AG04450 (cell line): ENCODE data around the gene AK8. TPM values are rescaled to one million over a fixed set of nuclear protein-coding genes. Genes with fewer than 3 reads are reported as not detected.

ENCODE experiments used
- CTCF ChIA-PET: fragments of 300-600, 350-600 bp; formaldehyde crosslinking; extraction: SDS; loops from one replicate; lab custom pipeline; 2022; ENCODE audit warnings: antibody characterized with exemption, inconsistent platforms; lab: Charles Lee
- POLR2A ChIA-PET: fragments of 350-600 bp; formaldehyde crosslinking; extraction: SDS; loops from one replicate; lab custom pipeline; 2021; ENCODE audit warnings: antibody characterized with exemption, inconsistent platforms; lab: Yijun Ruan, JAX
- DNase-seq: peaks from one replicate; pipeline ENCODE4 v3.0.0-alpha.2; 2011; ENCODE audit warnings: low read depth, low spot score
- H3K27ac ChIP-seq: one replicate; pipeline ENCODE4 v1.5.1; 2012; ENCODE audit warnings: low read depth, low read length, control low read depth
- H3K27me3 ChIP-seq: one replicate; pipeline ENCODE4 v1.6.0; 2012; ENCODE audit warnings: low read length; ENCODE audit not compliant: control insufficient read depth, insufficient read depth
- H3K4me3 ChIP-seq: 2 replicates; pipeline ENCODE4 v1.5.1; 2011; ENCODE audit warnings: mild to moderate bottlenecking, low read depth, low read length, control low read depth
- H3K9me3 ChIP-seq: 2 replicates; pipeline ENCODE4 v1.5.1; 2012; ENCODE audit warnings: low read length; ENCODE audit not compliant: control insufficient read depth, insufficient read depth
- polyA plus RNA-seq: library from polyadenylated mRNA; depleted of rRNA; stranded (reverse); fragments of >200 nt; gene quantifications from 2 replicates; pipeline ENCODE4 v1.2.3, GENCODE V29; 2011
- TF ChIP-seq, protein P1 (sequence below): IDR thresholded peaks from 2 replicates; pipeline ENCODE4 v1.5.1; 2011; ENCODE audit warnings: low read depth, low read length, control low read depth, inconsistent platforms

Gene AK8
- polyA plus RNA-seq, 1 experiment: 0.14 TPM

DNA sequence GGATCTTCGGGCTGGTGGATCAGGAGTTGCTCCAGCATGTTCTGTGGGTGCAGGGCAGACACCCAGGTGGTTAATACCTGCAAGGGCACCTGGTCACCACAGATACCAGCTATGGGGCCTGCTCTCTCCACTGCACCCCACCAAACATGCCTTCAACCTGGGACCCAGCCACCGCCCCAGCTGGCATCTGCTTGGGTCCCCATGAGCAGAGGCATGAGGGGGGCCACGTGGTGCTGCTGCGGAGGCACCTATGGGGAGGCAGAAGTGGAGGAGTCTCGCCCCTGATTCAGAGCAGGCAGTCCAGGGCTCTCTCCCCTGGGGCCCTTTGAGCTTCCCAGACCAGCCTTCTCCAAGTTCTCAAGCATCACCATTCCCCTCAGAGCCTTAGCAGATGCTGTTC, 2.9 kb downstream of the AK8 start:
- Histone ChIP-seq H3K9me3 (no peaks in the 10 kb centered on the region; the same call in 1 of the 2 replicates), H3K27ac (no peak overlapping the region), H3K27me3 (peaks cover 15% of the 10 kb centered on the region), H3K4me3 (no peak overlapping the region)
- ChIA-PET CTCF (no interaction called here), POLR2A (no interaction called here)
- TF ChIP-seq, protein P1, sequence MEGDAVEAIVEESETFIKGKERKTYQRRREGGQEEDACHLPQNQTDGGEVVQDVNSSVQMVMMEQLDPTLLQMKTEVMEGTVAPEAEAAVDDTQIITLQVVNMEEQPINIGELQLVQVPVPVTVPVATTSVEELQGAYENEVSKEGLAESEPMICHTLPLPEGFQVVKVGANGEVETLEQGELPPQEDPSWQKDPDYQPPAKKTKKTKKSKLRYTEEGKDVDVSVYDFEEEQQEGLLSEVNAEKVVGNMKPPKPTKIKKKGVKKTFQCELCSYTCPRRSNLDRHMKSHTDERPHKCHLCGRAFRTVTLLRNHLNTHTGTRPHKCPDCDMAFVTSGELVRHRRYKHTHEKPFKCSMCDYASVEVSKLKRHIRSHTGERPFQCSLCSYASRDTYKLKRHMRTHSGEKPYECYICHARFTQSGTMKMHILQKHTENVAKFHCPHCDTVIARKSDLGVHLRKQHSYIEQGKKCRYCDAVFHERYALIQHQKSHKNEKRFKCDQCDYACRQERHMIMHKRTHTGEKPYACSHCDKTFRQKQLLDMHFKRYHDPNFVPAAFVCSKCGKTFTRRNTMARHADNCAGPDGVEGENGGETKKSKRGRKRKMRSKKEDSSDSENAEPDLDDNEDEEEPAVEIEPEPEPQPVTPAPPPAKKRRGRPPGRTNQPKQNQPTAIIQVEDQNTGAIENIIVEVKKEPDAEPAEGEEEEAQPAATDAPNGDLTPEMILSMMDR: no peak
- no peak for DNase-seq

DNA sequence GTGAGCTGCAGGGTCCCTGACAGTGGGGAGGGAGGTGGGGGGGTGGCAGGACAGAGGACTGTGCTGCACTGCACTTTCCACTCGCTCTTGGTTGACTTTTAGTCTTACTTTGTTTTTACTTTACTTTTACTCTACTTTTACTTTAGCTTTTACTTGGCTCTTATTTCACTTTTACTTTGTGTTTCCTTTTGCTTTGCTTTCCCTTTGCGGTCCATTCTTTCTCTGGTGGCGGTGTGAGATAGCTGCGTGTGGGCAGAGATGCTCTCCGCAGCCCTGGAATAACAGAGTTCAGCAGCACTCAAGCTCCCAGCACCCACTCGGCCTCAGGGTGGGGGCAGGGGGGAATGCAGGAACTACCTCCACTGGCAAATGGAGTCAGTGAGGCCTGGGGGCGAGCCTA, 4.7 kb downstream of the AK8 start:
- ChIA-PET CTCF (interaction anchor here (3.1 kb wide), 1 partner anchor 29 kb away, joined by 8 read pairs; no protein-coding TSS in a partner anchor), POLR2A (no interaction called here)
- TF ChIP-seq, protein P1: no peak
- peaks cover 23% of the 10 kb centered on the region for H3K27me3 ChIP-seq
- DNase-seq: no peak
- H3K4me3 ChIP-seq: no peak overlapping the region
- no peak overlapping the region for H3K27ac ChIP-seq
- H3K9me3 ChIP-seq: no peaks in the 10 kb centered on the region; the same call in 1 of the 2 replicates

DNA sequence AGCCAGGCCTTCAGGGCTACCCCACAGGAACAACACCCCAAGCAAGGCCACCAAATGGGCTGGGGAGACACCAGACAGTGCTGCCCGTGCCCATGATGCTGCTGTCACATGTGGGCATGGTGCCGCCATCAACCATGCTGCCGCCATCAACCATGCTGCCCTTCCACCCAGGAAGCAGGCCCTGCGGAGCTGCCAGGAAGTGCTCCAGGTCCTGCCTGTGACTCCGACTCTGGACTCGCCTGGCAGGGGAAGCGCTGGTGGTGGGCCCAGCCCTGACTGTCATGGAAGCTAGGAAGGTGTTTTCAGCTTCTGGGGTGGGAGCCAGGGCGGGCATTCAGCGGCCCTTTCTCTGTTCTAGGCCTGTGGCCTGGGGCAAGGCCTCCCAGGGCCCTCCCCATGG, 8.8 kb downstream of the AK8 start:
- peaks cover 39% of the 10 kb centered on the region for H3K27me3 ChIP-seq
- no peak overlapping the region for H3K4me3 ChIP-seq
- H3K9me3 ChIP-seq: no peaks in the 10 kb centered on the region; the same call in 1 of the 2 replicates
- DNase-seq: no peak
- TF ChIP-seq, protein P1: no peak
- ChIA-PET POLR2A (no interaction called here), CTCF (no interaction called here)
- no peak overlapping the region for H3K27ac ChIP-seq

DNA sequence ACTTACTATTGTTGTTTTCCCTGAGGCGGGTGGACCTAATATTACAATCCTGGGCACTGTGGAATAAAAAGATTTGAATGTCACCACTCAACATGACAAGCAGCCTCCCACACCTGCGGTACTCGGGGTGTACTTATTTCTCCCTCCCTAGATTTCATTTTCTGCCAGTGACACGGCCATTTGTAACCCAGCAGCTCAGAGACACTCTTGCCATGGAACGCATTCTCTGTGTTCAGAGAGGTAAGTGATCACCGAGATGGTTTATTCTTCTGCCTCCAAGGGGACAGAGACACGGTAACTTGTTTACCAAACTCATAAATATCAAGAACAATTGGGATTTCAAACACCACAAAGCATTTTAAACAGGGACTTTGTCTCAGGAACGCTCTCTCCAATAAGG, 11.2 kb downstream of the AK8 start:
- Histone ChIP-seq H3K9me3 (no peaks in the 10 kb centered on the region; the same call in 1 of the 2 replicates), H3K4me3 (no peak overlapping the region), H3K27me3 (peaks cover 49% of the 10 kb centered on the region), H3K27ac (no peak overlapping the region)
- ChIA-PET CTCF (no interaction called here), POLR2A (no interaction called here)
- no peak for DNase-seq
- TF ChIP-seq, protein P1: no peak

DNA sequence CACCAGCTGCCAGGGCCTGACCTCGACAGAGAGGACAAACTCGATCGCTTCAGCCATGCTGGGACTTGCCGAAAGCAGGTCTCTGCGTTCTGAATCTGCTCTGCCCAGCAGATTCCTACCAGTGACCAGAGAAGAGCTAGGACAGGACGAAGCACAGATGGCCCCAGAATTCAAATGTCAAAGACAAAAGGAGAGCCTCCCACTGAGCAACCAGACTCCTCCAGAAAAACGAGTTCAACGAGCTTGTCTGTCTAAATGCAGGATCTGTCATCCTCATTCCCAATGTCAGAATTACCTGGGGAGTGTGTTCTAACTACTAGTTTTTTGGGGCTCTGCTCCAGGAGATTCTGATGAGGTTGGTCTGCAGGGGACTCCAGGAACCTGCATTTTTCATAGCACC, 13.4 kb downstream of the AK8 start:
- Histone ChIP-seq H3K9me3 (no peaks in the 10 kb centered on the region; the same call in 1 of the 2 replicates), H3K27ac (no peak overlapping the region), H3K27me3 (peaks cover 44% of the 10 kb centered on the region), H3K4me3 (no peak overlapping the region)
- TF ChIP-seq, protein P1: no peak
- POLR2A ChIA-PET: no interaction called here
- CTCF ChIA-PET: no interaction called here
- DNase-seq: no peak
